Brain pericyte (primary cell): ENCODE measurements around the gene SCAMP5.

Source experiments
- DNase-seq: peaks from one replicate; pipeline ENCODE4 v3.0.0-alpha.2; 2012; ENCODE audit warnings: low read depth, low spot score

The SCAMP5 gene

DNA sequence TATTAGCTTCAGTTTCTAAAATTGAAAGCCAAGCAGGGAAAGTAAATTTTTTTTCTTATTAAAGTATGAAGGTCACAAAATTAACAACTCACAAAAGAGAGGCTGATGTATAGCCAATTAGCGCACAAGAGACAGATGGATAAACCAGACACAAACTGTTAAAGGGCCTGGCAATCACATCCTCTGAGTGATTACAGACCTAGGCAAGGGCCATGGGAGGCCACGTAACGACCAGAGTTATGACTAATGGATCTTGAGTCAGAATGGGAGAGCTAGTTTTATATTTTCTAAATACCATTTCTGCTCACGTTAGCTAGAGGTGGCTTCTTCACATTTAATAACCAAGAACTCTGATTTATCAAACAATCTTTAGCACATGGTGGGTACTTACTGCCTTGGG, 17.8 kb upstream of the SCAMP5 start:
- DNase-seq, result no peak

GRCh38 chr15:74978077-74978476, 17.3 kb upstream of the SCAMP5 start:
- DNase-seq, result no peak

GRCh38 chr15:74978503-74978902, 16.9 kb upstream of the SCAMP5 start:
- no peak for DNase-seq

DNA sequence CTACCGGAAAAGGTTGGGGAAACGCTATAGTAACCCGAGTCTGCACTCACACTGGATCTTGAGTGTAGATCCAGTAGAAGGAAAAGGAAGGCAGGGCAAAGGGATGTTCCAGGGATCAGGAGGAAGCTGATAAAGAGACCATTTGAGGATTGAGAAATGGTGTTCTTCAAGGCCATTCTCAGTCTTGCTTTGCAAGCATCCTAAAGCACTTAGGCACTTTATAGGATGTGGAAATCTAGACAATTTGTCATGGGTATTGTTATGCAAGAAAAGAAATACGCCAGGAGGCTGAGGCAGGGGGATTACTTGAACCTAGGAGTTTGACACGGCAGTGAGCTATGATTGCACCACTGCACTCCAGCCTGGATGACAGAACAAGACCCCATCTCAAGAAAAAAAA, 13.2 kb upstream of the SCAMP5 start:
- no peak for DNase-seq

- DNase-seq, result no peak
Observed at GRCh38 chr15:74983725-74984231, 11.6 kb upstream of the SCAMP5 start.

GRCh38 chr15:74988007-74988800, 7.2 kb upstream of the SCAMP5 start:
- no peak for DNase-seq

DNA sequence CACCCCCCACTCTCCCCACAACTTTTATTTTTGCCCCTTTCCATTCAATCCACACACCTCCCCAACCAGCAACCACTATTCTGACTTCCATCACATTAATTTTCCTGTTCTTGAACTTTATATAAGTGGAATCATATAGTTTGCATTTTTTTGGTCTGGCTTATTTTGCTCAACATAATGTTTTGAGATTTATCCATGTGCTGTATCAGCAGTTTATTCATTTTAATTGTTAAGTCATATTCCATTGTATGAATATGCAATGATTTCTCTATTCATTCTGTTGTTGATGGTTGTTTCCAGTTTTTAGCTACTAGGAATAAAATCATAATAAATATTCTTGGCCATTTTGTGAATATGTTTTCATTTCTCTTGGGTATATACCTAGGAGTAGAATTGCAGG, 5.8 kb upstream of the SCAMP5 start:
- no peak for DNase-seq

DNA sequence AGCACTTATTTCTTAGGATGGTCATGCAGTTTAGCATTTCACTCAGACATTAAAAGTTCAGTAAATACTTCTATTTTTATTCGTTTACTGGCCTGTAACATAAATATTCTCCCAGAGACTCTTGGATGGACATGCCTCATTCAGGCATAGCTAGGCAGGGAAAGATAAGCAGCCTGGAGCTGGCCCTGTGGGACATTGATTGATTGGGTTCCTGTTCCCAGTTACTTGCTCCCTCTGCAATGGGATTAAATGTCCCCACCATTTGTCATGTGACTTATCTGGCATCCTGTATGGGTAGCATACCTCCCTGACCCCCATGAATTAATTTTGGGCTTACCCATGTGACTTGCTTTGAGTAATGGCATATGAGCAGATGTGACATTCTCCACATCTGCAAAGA, 2.7 kb upstream of the SCAMP5 start:
- DNase-seq, result no peak

DNA sequence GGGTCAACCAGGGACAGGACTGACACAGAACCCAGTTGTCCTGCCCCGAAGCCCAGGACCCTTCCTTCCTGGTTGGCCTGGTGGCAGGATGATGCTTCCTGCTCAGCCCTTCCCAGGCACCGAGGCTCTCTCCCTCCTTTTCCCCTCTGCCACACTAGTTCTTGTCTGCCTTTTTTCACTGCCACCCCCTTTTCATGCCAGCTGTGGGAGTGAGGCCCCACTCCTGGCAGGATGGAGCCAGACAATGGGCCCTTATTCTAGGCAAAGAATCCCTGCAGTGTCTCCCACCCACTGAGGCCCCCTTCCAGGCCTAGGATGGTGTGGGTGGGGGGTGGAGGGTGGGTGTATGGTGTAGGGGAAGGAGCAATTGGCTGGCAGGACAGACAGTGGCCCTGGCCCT, 1.1 kb upstream of the SCAMP5 start:
- no peak for DNase-seq

DNA sequence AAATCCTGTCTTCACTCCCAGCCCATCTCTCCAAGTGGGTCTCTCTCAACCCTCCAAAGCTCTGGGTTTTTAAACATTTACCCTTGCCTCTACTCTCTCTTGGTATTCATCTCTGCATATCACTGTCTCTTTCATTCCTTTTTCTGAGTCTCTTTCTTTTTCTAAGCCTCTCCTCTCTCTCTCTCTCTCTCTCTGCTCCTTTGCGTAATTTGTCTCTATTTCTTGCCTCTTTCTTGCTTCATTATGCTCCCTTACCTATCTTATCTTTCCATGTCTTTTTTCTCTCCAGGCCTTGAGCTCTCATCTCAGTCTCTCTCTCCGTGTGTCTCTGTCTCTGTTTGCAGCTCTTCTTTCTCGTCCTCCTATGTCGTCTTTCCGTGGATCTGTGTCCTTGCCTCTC, 678 bp upstream of the SCAMP5 start:
- DNase-seq, result no peak

GRCh38 chr15:74995779-74996765, 709 bp downstream of the SCAMP5 start:
- no peak for DNase-seq

DNA sequence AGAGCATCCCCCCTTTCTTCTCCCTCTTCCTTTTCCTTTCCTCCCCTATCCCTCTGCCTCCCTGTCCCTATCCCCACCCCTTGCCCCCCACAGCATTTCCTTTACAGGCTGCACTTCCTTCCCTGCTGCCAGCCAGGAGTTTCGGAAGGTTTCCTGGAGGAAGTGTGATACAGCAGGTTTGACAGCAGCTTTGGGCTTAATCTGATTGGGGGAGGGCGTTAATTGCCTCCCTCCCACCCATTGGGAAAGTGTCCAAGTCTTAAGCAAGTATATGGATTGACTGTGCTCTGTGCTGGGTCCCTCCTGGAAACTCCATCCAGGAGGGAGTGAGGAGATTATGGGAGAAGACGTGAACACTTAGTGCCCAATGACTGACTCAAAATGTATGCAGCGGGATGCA, 1.8 kb downstream of the SCAMP5 start:
- no peak for DNase-seq

DNA sequence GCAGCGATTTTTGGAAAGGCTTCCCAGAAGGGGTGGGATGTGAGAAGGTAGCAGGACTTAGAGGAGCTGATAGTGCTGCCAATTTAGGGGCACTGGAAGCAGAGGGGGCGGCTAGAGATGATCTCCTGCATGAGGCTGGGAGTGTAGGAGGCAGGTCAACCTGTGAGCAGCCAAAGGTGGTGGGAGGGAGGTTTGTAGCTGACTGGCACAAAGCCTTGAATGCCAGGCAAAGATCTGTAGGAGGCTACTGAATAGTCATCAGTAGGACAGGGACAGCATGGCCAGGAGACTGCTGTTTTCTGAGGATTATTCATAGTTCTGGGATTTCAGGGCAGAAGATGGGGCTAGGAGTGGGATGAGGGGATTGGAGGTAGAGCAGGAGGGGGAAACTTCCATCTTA, 2.2 kb downstream of the SCAMP5 start:
- no peak for DNase-seq

DNA sequence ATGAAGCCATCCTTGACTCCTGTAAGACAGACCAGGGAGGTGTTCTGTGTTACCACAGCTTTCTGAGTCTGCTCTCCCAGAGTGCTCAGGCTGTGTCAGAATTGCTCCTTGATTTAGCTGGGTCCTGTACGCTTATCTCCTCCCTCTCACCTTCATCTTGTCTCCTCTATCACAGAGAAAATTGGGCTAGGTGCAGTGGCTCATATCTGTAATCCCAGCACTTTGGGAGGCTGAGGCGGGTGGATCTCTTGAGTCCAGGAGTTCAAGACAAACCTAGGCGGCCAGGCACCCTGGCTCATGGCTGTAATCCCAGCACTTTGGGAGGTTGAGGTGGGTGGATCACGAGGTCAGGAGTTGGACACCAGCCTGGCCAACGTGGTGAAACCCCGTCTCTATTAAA, 5.9 kb downstream of the SCAMP5 start:
- DNase-seq, result no peak

- DNase-seq, result no peak
Observed at GRCh38 chr15:75002398-75002797, 7.0 kb downstream of the SCAMP5 start.

DNA sequence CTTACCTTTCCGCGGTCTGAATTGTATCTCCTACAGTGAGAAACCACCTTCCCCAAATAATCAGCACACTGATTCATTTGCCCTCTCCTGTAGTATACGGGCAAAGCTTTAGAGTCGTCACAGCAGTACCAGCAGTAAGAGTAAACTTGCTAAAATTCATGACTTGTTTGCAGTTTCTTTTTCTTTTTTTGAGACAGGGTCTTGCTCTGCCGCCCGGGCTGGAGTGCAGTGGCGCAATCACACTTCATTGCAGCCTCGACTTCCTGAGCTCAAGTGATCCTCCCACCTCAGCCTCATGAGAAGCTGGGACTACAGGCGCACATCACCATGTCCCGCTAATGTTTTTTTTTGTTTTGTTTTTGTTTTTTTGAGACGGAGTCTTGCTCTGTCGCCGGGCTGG, 11.9 kb downstream of the SCAMP5 start:
- DNase-seq, result no peak

DNA sequence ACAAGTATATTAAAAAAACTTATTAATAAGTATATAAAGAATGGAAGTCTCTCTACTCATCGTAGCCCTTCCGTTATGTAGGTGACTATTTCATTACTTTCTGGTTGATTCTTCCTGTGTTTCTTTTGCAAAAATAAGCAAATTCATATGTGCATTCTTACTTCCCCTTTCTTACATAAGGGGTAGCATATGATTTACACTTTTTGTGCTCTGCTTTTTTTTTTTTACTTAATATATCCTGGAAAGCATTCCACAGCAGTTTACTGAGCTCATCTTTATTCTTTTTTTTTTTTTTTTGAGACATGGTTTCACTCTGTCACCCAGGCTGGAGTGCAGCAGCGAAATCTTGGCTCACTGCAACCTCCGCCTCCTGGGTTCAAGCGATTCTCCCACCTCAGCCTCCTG, 12.9 kb downstream of the SCAMP5 start:
- no peak for DNase-seq

DNA sequence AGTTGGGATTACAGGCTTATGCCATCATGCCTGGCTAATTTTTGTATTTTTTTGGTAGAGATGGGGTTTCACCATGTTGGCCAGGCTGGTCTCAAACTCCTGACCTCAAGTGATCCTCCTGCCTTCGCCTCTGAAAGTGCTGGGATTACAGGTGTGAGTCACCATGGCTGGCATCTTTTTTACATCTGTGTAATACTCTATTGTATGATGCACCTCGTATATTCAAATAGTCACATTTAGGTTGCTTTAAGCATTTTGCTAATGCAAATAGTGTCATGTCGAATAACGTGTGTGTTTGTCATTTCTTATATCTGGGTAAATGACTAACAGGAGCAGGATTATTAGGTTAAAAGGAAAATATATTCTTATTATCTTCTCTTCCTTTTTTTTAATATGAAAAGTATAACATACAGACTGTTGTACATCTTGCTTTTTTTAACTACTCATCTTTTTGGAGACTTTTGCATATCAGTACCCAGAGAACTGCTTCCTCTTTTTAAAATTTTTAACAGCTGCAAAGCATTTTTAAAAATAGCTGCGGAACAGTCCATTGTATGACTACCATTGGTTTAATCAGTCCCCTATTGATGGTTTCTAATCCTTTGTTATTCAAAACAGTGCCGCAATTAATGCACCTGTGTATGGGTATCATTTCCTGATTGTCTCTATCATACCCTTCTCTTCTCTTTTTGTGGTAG, 13.4 kb downstream of the SCAMP5 start:
- DNase-seq, result no peak

- no peak for DNase-seq
Observed at GRCh38 chr15:75016431-75016830, 21.1 kb downstream of the SCAMP5 start.

DNA sequence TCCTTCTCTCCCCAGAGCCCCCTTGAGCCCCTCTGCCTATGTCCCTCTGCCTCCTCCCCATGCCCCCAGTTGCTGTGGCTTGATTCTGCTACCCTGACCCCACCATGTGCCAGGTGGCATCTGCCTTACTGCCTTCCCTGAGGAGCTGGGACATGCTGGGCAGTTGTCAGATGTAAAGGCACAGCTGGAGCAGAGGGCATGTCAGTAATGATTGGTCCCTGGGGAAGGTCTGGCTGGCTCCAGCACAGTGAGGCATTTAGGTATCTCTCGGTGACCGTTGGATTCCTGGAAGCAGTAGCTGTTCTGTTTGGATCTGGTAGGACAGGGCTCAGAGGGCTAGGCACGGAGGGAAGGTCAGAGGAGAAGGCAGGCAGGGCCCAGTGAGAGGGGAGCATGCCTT, 24.6 kb downstream of the SCAMP5 start:
- DNase-seq, result no peak

GRCh38 chr15:75021341-75021740, 26.0 kb downstream of the SCAMP5 start:
- no peak for DNase-seq

DNA sequence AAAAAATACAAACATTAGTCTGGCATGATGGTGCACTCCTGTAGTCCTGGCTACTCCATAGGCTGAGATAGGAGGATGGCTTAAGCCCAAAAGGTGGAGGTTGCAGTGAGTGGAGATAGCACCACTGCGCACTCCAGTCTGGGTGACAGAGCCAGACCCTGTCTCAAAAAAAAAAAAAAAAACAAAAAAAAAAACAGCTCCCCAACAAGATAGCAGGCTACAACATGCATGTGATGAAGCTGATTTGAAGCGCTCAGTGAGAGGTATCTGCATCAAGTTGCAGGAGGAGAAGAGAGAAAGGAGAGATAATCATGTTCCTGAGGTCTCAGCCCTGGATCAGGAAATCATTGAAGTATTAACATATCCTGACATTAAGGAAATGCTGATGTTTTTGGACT, 27.4 kb downstream of the SCAMP5 start:
- no peak for DNase-seq
